GM23338 (cell line): ENCODE results near the gene SORCS2.

Experiments
- EZH2 ChIP-seq: fragments of 200-600 bp; sonication (generic); IDR thresholded peaks from one replicate; pipeline ENCODE4 v1.8.0; 2017; ENCODE audit warnings: antibody characterized with exemption, mild to moderate bottlenecking, low read depth; ENCODE audit not compliant: unreplicated experiment
- EZH2phosphoT487 ChIP-seq: fragments of 200-600 bp; sonication (generic); IDR thresholded peaks from one replicate; pipeline ENCODE4 v1.8.1; 2018; ENCODE audit warnings: antibody characterized with exemption; ENCODE audit not compliant: unreplicated experiment
- NANOG ChIP-seq: IDR thresholded peaks from 2 replicates; pipeline ENCODE4 v1.6.1; 2016; ENCODE audit warnings: antibody characterized with exemption, borderline replicate concordance
- POLR2AphosphoS5 ChIP-seq: IDR thresholded peaks from 2 replicates; pipeline ENCODE4 v1.6.1; 2016; ENCODE audit warnings: antibody characterized with exemption, low read depth
- TF ChIP-seq, protein P1 (sequence below), 2 experiments: fragments of 200-600 bp in 1 of 2; sonication (generic) in 1 of 2; conservative IDR thresholded peaks; 2 replicates each; pipeline versions ENCODE4 v1.5.1 to v1.6.1; 2016 to 2017; ENCODE audit warnings: antibody characterized with exemption in 2 of 2, low read depth in 2 of 2, mild to moderate bottlenecking in 2 of 2, moderate library complexity in 1 of 2

DNA sequence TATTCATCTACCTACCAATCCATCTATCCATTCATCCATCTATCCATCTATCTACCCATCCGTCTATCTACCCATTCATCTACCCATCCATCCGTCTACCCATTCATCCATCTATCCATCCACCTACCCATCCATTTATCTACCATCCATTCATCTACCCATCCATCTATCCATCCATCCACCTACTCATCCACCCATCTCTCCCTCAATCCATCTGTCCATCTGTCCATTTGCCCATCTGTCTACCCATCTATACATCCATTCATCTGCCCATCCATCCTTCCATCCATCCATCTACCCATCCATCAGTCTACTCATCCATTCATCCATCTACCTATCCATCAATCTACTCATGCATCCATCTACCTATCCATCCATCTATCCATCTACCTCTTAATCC lies 369.2 kb downstream of the SORCS2 start:
- TF ChIP-seq, protein P1, sequence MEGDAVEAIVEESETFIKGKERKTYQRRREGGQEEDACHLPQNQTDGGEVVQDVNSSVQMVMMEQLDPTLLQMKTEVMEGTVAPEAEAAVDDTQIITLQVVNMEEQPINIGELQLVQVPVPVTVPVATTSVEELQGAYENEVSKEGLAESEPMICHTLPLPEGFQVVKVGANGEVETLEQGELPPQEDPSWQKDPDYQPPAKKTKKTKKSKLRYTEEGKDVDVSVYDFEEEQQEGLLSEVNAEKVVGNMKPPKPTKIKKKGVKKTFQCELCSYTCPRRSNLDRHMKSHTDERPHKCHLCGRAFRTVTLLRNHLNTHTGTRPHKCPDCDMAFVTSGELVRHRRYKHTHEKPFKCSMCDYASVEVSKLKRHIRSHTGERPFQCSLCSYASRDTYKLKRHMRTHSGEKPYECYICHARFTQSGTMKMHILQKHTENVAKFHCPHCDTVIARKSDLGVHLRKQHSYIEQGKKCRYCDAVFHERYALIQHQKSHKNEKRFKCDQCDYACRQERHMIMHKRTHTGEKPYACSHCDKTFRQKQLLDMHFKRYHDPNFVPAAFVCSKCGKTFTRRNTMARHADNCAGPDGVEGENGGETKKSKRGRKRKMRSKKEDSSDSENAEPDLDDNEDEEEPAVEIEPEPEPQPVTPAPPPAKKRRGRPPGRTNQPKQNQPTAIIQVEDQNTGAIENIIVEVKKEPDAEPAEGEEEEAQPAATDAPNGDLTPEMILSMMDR (conservative IDR thresholded peaks at IDR 0.05; ENCODE audit: low read depth in 2 of 2): no peak
- no peak for TF ChIP-seq NANOG
- no peak for TF ChIP-seq EZH2phosphoT487
- TF ChIP-seq POLR2AphosphoS5: no peak
- no peak for TF ChIP-seq EZH2
